Amniotic epithelial cell (primary cell): ENCODE results near the gene FGD3.

Experiments used
- DNase-seq: peaks from one replicate; pipeline ENCODE4 v3.0.0-alpha.2; 2010; ENCODE audit warnings: low read depth

Gene FGD3

DNA sequence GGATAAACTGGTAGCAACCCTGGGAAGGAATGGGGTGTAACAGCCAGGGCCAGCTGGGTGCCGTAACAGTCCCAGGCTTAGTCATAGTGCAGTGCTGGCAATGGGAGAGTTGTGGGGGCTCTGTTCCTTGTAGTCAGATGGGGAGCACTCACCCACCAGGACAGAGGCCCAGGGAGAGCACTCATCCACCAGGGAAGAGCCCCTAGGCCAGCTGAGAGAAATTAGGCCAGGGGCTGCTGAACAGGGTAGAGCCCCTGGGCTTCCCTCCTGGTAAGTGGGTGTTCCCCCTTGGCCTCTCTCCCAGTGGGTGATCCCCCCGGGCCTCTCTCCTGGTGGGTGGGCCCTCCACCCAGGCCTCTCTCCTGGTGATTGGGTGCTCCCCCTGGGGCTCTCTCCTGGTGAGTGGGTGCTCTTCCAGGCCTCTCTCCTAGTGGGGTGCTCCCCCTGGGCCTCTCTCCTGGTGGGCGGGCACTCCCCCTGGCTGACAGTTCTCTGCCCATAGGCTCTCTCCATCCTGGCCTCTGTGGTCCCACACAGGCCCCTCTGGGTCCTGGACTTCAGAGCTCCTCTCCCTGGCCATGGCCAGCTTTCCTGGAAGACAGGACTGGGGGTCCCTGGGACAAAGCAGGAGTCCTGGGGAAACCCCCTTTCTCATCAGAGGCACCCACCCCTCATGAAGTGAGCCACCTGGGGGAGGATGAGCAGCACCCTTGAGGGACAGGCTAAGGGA lies 13.4 kb downstream of the FGD3 start:
- DNase-seq = no peak

DNA sequence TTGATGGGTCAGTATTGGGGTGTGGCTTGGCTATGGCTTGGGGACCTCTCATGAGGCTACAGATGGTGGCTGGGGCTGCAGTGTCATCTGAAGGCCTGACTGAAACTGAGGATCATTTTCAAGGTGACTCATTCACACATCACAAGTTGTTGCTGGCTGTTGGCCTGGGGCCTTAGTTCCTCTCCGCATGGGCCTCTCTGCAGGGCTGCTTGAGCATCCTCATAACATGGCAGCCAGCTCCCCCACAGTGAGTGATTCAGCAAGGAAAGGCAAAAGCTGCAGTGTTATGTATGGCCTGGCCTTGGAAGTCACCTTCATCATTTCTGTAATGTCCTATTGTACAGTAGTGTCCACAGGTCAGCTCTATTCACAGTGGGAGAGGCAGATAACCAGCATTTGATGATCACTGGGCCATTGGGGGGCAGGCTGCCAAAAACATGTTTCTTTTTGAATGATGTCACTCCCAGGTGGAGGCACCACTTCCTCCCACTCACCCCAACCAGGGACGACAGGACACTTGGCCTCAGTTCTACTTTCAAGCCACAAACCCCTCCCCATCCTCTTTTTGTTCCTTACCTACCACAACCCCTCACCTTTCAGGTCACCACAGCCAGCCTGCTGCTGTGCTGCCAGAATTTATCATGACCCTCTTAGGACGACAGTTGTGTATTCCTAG lies 14.4 kb downstream of the FGD3 start:
- DNase-seq = no peak

DNA sequence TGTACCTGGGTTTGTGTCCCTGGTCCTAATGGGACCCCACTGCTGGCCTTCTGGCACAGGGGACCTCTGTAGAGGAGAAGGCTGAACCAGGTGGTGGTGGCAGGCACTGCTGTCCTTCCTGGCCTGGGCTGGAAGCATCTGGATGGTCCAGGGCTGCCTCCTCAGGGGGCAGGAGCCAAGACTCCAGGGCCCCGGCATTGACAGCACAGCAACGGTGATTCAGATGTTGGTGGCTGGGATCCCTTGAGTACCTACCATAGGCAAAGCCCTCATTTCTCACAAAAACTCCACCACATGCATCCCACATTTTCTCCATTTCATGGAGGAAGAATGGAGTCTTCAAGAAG lies 15.0 kb downstream of the FGD3 start:
- DNase-seq = no peak

- DNase-seq = no peak
Measured at GRCh38 chr9:92962846-92963245, 15.5 kb downstream of the FGD3 start.

- no peak for DNase-seq
Measured at GRCh38 chr9:92963831-92964606, 16.7 kb downstream of the FGD3 start.

GRCh38 chr9:92964607-92965060 lies 17.3 kb downstream of the FGD3 start:
- no peak for DNase-seq

DNA sequence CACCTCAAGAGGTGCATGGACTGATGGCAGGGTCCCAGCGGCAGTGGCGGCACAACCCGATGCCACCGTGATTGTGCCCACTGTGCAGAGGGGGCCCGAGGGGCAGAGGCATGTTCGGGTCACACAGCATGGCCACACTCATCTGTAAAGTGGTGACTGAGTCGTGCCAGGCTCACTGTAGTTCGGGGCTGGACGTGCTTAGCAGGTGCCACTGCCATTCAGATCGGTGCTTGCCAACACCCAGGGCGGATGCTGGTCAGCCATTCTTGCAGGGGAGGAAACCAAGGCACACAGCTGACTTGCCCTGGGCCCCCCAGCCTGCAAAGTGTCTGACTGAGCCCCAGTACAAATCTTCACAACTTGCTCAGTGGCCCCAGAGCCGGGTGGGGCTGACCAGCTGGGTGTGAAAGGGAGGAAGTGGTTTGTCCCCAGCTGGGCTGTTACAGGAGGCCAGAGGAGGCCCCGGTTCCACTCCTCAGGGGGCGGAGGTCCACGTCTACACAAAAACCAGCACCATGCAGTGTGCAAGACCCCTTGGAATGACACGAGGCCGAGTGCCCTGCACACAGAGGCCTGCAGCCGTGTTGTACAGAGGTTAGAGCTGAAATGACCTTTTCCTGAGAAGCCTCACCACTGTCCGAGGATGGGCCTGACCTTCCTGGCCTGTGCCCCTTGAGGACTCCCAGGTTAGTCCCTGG lies 17.9 kb downstream of the FGD3 start:
- no peak for DNase-seq

DNA sequence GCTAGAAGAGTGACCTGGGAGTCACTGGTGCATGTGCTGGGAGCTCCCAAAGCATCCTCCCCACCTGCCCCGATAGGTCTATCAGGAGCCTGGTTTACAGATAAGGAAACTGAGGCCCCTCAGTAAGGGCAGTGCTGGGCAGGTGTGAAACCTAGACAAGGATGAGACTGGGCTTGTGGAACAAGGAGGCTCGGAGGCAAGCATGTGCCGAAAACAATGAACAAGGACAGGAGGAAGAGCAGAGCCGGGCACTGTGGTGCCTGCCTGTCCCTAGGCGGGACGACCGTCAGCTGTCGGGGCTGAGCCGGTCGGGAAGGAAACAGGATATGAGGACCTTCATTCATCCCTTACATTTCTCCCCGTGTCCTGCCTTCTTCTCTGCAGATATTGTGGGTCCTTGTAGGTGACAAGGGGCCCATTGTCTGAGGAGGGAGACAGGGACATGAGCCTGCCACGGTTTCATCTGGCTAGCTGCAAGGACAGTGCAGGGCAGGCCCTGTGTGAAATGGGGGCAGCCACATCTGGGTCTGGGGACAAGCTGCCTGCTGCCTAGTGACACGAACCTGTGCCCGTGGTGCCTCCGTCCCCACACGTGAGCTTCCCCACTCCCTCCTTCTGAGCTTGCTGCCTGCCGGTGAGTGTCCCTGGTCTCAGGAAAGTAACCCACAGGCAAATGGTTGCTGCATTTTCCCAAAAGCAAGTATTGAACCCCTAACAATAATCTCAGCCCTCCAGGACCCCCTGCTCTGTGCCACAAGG lies 18.6 kb downstream of the FGD3 start:
- DNase-seq = no peak

GRCh38 chr9:92966518-92966800 lies 19.1 kb downstream of the FGD3 start:
- no peak for DNase-seq

DNA sequence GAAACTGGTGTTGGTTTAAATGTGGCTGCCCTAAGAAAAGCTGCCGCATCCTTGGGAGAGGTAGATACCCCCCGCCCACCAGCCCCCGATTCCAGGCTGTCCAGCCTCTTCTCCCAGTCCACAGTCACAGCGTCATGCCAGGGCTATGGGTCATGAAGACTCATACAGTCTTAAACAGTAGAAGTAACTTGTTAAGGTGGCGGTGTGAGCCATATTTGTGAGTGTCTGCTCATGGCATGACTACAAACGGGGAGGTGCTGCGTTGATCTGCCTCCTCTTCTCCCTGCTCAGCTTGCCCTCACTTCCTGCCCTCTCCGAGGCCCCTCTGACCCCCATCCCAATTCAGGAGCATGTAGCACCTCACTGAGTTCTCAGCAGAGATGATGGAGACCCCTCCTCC lies 20.8 kb downstream of the FGD3 start:
- no peak for DNase-seq

DNA sequence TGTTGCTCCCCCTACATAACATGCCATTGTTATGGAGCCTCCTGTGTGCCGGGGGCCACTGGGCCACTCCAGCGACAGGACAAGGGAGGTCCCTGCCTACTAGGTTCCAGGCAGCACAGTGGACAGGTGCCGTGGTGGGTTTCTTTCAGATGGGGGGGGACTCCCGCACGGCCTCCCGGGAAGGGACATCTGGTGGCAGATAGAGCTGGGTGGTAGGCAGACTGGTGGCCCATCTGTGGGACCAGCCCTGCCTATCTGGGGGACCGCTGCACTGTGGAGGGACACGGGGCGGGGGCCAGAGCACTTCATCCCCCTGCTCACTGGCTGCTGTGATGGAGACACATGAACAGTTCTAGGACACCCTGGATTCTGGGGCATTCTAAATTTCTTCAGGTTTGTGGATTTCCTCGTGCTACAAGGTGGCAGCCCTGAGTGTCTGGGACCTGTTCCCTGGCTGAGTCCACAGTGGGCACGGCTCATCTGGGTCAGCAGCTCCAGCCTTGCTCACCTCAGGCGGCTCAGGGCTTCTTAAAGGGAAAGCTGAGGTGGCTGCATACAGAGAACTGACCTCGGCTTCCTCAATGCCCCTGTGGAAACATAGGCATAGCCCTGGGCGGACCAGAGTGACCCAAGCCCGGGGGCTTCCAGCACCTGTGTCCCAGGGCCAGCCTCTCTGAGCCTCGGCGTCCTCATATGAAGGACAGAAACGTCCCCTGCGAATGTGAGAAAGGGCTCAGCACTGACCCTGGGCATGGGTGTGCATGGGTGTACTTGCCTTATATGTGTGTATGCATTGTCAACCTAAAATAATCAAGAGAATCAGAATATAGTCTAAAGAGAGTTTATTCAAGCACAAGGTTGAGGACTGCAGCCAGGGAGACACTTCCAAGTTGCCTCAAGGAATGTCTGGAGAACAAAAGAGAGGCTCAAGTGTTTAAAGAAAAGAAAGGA lies 22.5 kb downstream of the FGD3 start:
- DNase-seq = no peak

DNA sequence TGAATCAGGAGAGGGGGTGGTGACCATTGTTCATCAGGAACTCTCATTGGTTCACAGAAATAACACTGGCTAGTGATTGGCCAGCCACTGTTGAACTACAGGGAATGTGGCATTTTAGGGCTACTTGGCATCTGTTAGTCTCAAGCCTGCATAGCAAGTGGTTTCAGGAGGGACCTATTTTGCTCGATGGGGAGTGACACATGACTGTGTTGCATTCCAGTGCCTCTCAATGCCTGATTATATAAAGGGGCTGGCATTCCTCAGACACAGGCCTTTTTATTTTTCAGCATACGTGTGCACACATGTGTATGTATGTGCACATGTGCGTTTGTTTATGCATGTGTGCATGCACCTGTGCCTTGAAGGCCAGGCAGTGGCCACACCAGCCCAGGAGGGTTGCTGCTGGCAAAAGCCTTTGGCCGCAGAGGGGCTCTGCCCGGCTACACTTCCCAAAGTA lies 23.2 kb downstream of the FGD3 start:
- DNase-seq = peak; percentile 14

- peak; percentile 37 for DNase-seq
Measured at GRCh38 chr9:92971121-92971520, 23.8 kb downstream of the FGD3 start.

- no peak for DNase-seq
Measured at GRCh38 chr9:92971776-92972175, 24.5 kb downstream of the FGD3 start.

GRCh38 chr9:92973700-92974099 lies 26.4 kb downstream of the FGD3 start:
- DNase-seq = no peak

GRCh38 chr9:92974161-92974661 lies 26.9 kb downstream of the FGD3 start:
- peak; percentile 7 for DNase-seq

- no peak for DNase-seq
Measured at GRCh38 chr9:92974761-92975755, 27.7 kb downstream of the FGD3 start.

- no peak for DNase-seq
Measured at GRCh38 chr9:92976431-92976830, 29.1 kb downstream of the FGD3 start.

- DNase-seq = no peak
Measured at GRCh38 chr9:92977279-92977678, 30.0 kb downstream of the FGD3 start.
